WTC11 (cell line): ENCODE data around the gene CHKA. TPM values are rescaled to one million over a fixed set of nuclear protein-coding genes. Genes with fewer than 3 reads are reported as not detected.

Experiments used
- ATAC-seq: fragments of 200-7000 bp; cut with Tn5 transposase; 2 replicates; pipeline ENCODE4 v1.10.0; 2021; ENCODE audit warnings: mild to moderate bottlenecking, moderate library complexity
- Bru-seq: library from RNA; stranded (reverse); fragments of 400-500 nt; gene quantifications from one replicate; lab custom pipeline; 2021; lab: Mats Ljungman, UMichigan
- CTCF ChIA-PET: fragments of 300-600 bp; sonication (Branson Sonifier 250); formaldehyde crosslinking; loops from one replicate; lab custom pipeline; 2021; ENCODE audit warnings: antibody characterized with exemption; lab: Charles Lee
- POLR2A ChIA-PET: fragments of 350-600 bp; sonication (Branson Sonifier 250); formaldehyde crosslinking; loops from one replicate; lab custom pipeline; 2021; ENCODE audit warnings: antibody characterized with exemption; lab: Charles Lee
- DNase-seq: peaks from one replicate; pipeline ENCODE4 v3.0.0; 2021; ENCODE audit warnings: low spot score
- H3K27ac Mint-ChIP-seq: 2 replicates; pipeline ENCODE4 v1.8.0; 2021; ENCODE audit warnings: mixed read lengths
- H3K27me3 Mint-ChIP-seq: 2 replicates; pipeline ENCODE4 v1.8.0; 2021; ENCODE audit warnings: low read depth, mild to moderate bottlenecking, moderate library complexity, mixed read lengths
- H3K36me3 Mint-ChIP-seq: 2 replicates; pipeline ENCODE4 v1.8.0; 2021; ENCODE audit warnings: mixed read lengths
- H3K4me1 Mint-ChIP-seq: 2 replicates; pipeline ENCODE4 v1.8.0; 2022; ENCODE audit warnings: mixed read lengths
- H3K4me3 Mint-ChIP-seq: 2 replicates; pipeline ENCODE4 v1.8.0; 2021; ENCODE audit warnings: mild to moderate bottlenecking, moderate library complexity, mixed read lengths
- H3K9me3 Mint-ChIP-seq: 2 replicates; pipeline ENCODE4 v1.8.0; 2021; ENCODE audit warnings: mixed read lengths
- AFF4 ChIP-seq: sonication (generic); formaldehyde crosslinking; IDR thresholded peaks from 2 replicates; pipeline ENCODE4 v1.8.1; 2023; ENCODE audit warnings: mild to moderate bottlenecking, missing genetic modification reagents, borderline replicate concordance
- E2F1 ChIP-seq: sonication (generic); formaldehyde crosslinking; IDR thresholded peaks from 2 replicates; pipeline ENCODE4 v1.8.0; 2022; ENCODE audit warnings: mild to moderate bottlenecking, missing genetic modification reagents
- ESRRA ChIP-seq: sonication (generic); formaldehyde crosslinking; IDR thresholded peaks from 2 replicates; pipeline ENCODE4 v1.8.1; 2022; ENCODE audit warnings: mild to moderate bottlenecking, missing genetic modification reagents, borderline replicate concordance
- ETV6 ChIP-seq: sonication (generic); formaldehyde crosslinking; IDR thresholded peaks from 2 replicates; pipeline ENCODE4 v1.8.1; 2022; ENCODE audit warnings: mild to moderate bottlenecking, missing genetic modification reagents
- FOXK1 ChIP-seq: sonication (generic); formaldehyde crosslinking; IDR thresholded peaks from 2 replicates; pipeline ENCODE4 v1.8.0; 2022; ENCODE audit warnings: mild to moderate bottlenecking, moderate library complexity, missing genetic modification reagents
- KAT7 ChIP-seq: sonication (generic); formaldehyde crosslinking; IDR thresholded peaks from 2 replicates; pipeline ENCODE4 v1.8.1; 2023; ENCODE audit warnings: missing genetic modification reagents, mild to moderate bottlenecking, borderline replicate concordance
- NFYB ChIP-seq: sonication (generic); formaldehyde crosslinking; conservative IDR thresholded peaks from 2 replicates; pipeline ENCODE4 v1.8.0; 2022; ENCODE audit warnings: low read depth, missing genetic modification reagents
- NR2C2 ChIP-seq: sonication (generic); formaldehyde crosslinking; IDR thresholded peaks from 2 replicates; pipeline ENCODE4 v1.8.0; 2022; ENCODE audit warnings: mild to moderate bottlenecking, missing genetic modification reagents
- RORB ChIP-seq: fragments of 250-450 bp; sonication (Bioruptor Pico); IDR thresholded peaks from 2 replicates; pipeline ENCODE4 v1.9.0; 2021; ENCODE audit warnings: mild to moderate bottlenecking
- SP1 ChIP-seq: sonication (generic); formaldehyde crosslinking; conservative IDR thresholded peaks from 2 replicates; pipeline ENCODE4 v1.8.1; 2022; ENCODE audit warnings: missing genetic modification reagents
- TP53 ChIP-seq: sonication (generic); formaldehyde crosslinking; IDR thresholded peaks from 2 replicates; pipeline ENCODE4 v1.8.1; 2023; ENCODE audit warnings: mild to moderate bottlenecking, missing genetic modification reagents
- ZBTB21 ChIP-seq: sonication (generic); formaldehyde crosslinking; IDR thresholded peaks from 2 replicates; pipeline ENCODE4 v1.8.1; 2023; ENCODE audit warnings: mild to moderate bottlenecking, missing genetic modification reagents, borderline replicate concordance
- ZBTB43 ChIP-seq: sonication (generic); formaldehyde crosslinking; IDR thresholded peaks from 2 replicates; pipeline ENCODE4 v1.8.1; 2023; ENCODE audit warnings: mild to moderate bottlenecking, missing genetic modification reagents
- ZNF219 ChIP-seq: sonication (generic); formaldehyde crosslinking; IDR thresholded peaks from 2 replicates; pipeline ENCODE4 v1.8.0; 2023; ENCODE audit warnings: missing genetic modification reagents, mild to moderate bottlenecking, borderline replicate concordance
- ZNF232 ChIP-seq: sonication (generic); formaldehyde crosslinking; IDR thresholded peaks from 2 replicates; pipeline ENCODE4 v1.8.0; 2022; ENCODE audit warnings: mild to moderate bottlenecking, missing genetic modification reagents
- ZNF263 ChIP-seq: sonication (generic); formaldehyde crosslinking; IDR thresholded peaks from 2 replicates; pipeline ENCODE4 v1.8.1; 2022; ENCODE audit warnings: low read depth, mild to moderate bottlenecking, moderate library complexity, missing genetic modification reagents
- ZNF512 ChIP-seq: sonication (generic); formaldehyde crosslinking; IDR thresholded peaks from 2 replicates; pipeline ENCODE4 v1.8.1; 2022; ENCODE audit warnings: missing genetic modification reagents, borderline replicate concordance
- long read RNA-seq, 3 experiments: library from RNA in 1 of 3; library from capped mRNA in 1 of 3; library from polyadenylated mRNA in 1 of 3; unstranded in 2 of 3; stranded (forward) in 1 of 3; transcript quantifications; one replicate each; pipeline ENCODE4 v2.0.0, GENCODE V29; 2021
- total RNA-seq: library from RNA; stranded (reverse); gene quantifications from 3 replicates; pipeline ENCODE4 v1.2.3, GENCODE V29; 2021
- TF ChIP-seq, protein P1 (sequence below): fragments of 250-450 bp; sonication (Bioruptor Pico); conservative IDR thresholded peaks from 2 replicates; pipeline ENCODE4 v1.9.0; 2021; ENCODE audit warnings: mild to moderate bottlenecking
- TF ChIP-seq, protein P2 (sequence below): sonication (generic); formaldehyde crosslinking; IDR thresholded peaks from 2 replicates; pipeline ENCODE4 v1.8.1; 2023; ENCODE audit warnings: mild to moderate bottlenecking, moderate library complexity, missing genetic modification reagents
- TF ChIP-seq, protein P3 (sequence below): sonication (generic); formaldehyde crosslinking; IDR thresholded peaks from 2 replicates; pipeline ENCODE4 v1.8.1; 2023; ENCODE audit warnings: mild to moderate bottlenecking, missing genetic modification reagents, moderate library complexity

Gene CHKA
- total RNA-seq (62.6 to 76.1 TPM (median 64.0 TPM) in 3 replicates), Bru-seq, nascent RNA (percentile 92 among the genes with signal in this experiment)
- long read RNA-seq, experiment 1, transcript CHKA-202 (11 exons, 1,755 nt) = minor isoform, 77 of 444 reads
- long read RNA-seq, experiment 1, transcript CHKA-201 (12 exons, 2,530 nt) = major isoform, 199 of 444 reads
- long read RNA-seq, experiment 1, partial matches to known transcripts = 32 of 444 reads
- long read RNA-seq, experiment 1, other reads (novel, unspliced or antisense) = 136 of 444 reads
- long read RNA-seq, experiment 2, transcript CHKA-202 (11 exons, 1,755 nt) = minor isoform, 5 of 66 reads
- long read RNA-seq, experiment 2, transcript CHKA-201 (12 exons, 2,530 nt) = major isoform, 18 of 66 reads
- long read RNA-seq, experiment 2, partial matches to known transcripts = 12 of 66 reads
- long read RNA-seq, experiment 2, other reads (novel, unspliced or antisense) = 30 of 66 reads
- long read RNA-seq, experiment 3, partial matches to known transcripts = 1 of 3 reads
- long read RNA-seq, experiment 3, other reads (novel, unspliced or antisense) = 2 of 3 reads

- peaks cover 70% of the 10 kb centered on the region for H3K4me1 Mint-ChIP-seq
- no peaks in the 10 kb centered on the region for H3K27me3 Mint-ChIP-seq
- ATAC-seq (peak; percentile 91), DNase-seq (peak; percentile 95)
- POLR2A ChIA-PET = no interaction called here
- H3K4me3 Mint-ChIP-seq = peak within 1 kb of the TSS; percentile 96
- CTCF ChIA-PET = no interaction called here
- no peaks in the 10 kb centered on the region for H3K9me3 Mint-ChIP-seq
- peaks cover 8% of the 10 kb centered on the region for H3K36me3 Mint-ChIP-seq
- H3K27ac Mint-ChIP-seq = peak within 1 kb of the TSS; percentile 98
- no peak for TF ChIP-seq RORB (CRISPR knock-in tag)
- no peak for TF ChIP-seq ZBTB43 (CRISPR knock-in tag)
- peak; percentile 94 for TF ChIP-seq SP1
- TF ChIP-seq FOXK1 (CRISPR knock-in tag) = peak; percentile 85
- no peak for TF ChIP-seq NR2C2 (CRISPR knock-in tag)
- TF ChIP-seq TP53 (CRISPR knock-in tag) = peak; percentile 73; the same call in 1 of the 2 replicates
- no peak for TF ChIP-seq ZNF263 (CRISPR knock-in tag)
- TF ChIP-seq AFF4 (CRISPR knock-in tag) = no peak
- TF ChIP-seq ZBTB21 = 0 out of 2 replicates have a peak, but pooled peaks have one; percentile 45
- peak; percentile 94 for TF ChIP-seq NFYB
- TF ChIP-seq ZNF232 (CRISPR knock-in tag) = no peak
- TF ChIP-seq KAT7 = 0 out of 2 replicates have a peak, but pooled peaks have one; percentile 58
- TF ChIP-seq, protein P1, sequence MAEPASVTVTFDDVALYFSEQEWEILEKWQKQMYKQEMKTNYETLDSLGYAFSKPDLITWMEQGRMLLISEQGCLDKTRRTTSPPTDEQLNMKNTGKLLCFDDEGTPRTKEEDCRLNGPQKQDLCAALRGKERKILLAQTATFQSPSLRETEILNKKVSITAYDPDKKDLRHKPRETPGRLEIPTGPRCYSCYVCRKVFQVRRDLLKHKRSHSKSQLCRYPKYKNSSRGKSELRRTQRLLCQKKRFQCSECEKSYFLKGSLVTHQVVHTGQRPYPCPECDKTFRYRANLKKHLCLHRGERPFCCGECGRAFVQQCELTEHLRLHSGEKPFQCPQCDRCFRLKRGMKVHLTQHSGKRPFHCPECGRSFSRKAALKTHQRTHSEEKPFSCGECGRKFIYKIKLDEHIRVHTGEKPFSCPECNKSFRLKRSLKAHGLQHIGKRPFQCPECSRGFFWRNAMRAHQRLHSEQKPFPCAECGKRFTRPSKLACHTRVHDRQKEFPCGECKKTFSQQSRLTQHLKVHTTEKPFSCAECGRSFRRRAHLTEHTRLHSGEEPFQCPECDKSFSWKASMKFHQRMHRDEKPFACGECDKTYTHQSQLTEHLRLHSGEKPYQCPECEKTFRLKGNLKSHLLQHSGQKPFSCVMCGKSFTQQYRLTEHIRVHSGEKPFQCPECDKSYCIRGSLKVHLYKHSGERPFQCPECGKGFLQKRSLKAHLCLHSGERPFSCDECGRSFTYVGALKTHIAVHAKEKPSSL (CRISPR knock-in tag) = no peak
- TF ChIP-seq ZNF219 (CRISPR knock-in tag) = no peak
- TF ChIP-seq ETV6 = peak; percentile 65; the same call in 1 of the 2 replicates
- TF ChIP-seq, protein P2, sequence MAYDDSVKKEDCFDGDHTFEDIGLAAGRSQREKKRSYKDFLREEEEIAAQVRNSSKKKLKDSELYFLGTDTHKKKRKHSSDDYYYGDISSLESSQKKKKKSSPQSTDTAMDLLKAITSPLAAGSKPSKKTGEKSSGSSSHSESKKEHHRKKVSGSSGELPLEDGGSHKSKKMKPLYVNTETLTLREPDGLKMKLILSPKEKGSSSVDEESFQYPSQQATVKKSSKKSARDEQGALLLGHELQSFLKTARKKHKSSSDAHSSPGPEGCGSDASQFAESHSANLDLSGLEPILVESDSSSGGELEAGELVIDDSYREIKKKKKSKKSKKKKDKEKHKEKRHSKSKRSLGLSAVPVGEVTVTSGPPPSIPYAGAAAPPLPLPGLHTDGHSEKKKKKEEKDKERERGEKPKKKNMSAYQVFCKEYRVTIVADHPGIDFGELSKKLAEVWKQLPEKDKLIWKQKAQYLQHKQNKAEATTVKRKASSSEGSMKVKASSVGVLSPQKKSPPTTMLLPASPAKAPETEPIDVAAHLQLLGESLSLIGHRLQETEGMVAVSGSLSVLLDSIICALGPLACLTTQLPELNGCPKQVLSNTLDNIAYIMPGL (CRISPR knock-in tag) = no peak
- TF ChIP-seq, protein P3, sequence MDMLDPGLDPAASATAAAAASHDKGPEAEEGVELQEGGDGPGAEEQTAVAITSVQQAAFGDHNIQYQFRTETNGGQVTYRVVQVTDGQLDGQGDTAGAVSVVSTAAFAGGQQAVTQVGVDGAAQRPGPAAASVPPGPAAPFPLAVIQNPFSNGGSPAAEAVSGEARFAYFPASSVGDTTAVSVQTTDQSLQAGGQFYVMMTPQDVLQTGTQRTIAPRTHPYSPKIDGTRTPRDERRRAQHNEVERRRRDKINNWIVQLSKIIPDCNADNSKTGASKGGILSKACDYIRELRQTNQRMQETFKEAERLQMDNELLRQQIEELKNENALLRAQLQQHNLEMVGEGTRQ (CRISPR knock-in tag) = peak; percentile 49; the same call in 1 of the 2 replicates
- peak; percentile 73 for TF ChIP-seq E2F1
- TF ChIP-seq ZNF512 (CRISPR knock-in tag) = no peak
- no peak for TF ChIP-seq ESRRA (CRISPR knock-in tag)
Measured at GRCh38 chr11:68121067-68121899, at the start of gene CHKA. TSS of gene CHKA (minus strand) at chr11:68121388. CDS start at chr11:68121177, 211 bp downstream.
